Hematopoietic multipotent progenitor cell treated with erythropoietin and hydrocortisone succinate and interleukin-3 and kit ligand, for 17 days (in vitro differentiated cells): Measurements from ENCODE around the gene CPEB2.

Experiments used
- DNase-seq: peaks from one replicate; pipeline ENCODE4 v3.0.0-alpha.2; 2015; ENCODE audit warnings: low spot score

The CPEB2 gene

DNA sequence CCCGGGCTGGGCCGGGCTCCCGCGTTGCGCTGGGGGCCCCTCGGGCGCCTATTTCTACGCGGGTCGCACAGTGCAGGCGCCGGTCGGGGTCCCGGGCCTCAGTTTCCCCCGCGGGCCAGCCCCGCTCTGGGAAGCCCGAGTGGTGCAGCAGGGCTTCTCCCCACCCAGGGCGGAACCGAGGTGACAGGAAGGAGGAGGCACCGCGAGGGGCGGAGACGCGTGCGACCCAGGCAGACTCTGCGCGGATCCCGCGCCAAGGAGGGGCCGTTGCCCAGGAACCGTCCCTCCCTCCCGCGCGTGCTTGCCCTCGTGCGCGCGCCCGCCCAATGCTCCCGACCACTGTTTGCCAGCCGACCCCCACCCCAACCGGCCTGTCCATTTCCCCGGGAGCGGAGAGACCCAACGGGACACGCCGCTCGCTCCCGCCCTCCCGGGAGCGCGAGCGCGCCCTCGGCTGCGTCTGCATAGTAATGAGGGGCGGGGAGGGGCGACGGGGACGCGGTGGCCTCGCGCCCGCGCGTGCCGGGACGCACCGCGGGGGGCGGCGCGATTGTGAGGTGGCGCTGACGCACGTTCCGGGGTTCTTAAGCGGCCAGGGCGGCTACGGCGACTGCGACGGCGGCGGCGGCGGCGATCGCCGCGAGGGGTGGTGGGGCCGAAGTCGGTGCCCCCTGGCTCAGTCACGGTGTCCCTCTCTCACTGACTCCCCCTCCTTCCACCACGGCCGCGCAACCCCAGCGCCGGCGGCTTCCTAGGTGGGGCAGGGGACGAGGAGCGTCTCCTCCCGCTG, at the start of gene CPEB2:
TSS of gene CPEB2 (plus strand) at position 613 of the 790 bp plus-strand sequence. CDS start 193 bp downstream, outside the sequence.
- DNase-seq = peak; percentile 89

DNA sequence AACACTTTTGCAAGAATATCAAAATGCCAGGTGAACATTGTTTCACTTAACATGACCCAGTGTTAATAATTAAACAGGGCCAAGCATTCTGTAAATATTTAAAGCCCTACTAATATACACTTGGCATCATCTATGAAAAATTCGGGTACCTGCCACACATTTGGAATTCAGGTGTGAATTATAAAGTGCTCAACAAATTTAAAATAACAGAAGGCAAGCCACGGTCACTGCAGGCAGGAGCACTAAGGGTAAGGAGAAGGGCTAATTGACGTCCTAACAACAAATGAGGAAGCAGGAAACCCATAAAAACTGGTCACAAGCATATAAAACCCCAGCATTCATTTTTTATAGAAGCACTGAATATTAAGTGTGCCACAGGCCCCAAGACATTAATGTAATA, 43.8 kb upstream of the CPEB2 start:
- DNase-seq = no peak

DNA sequence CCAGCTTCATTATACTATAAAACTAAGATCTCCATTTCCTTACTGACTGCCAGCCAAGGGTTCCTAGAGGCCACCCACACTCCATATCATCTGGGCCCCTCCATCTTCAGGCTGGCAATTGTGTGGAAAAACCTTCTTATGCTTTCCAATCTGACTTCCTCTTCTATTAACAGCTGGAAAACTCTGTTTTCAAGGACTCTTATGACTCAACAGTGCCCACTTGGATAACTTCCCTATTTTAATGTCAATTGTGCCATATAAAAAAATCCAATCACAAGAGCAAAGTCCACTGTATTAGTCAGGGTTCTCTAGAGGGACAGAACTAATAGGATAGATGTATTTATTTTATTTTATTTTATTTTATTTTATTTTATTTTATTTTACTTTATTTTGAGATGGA, 41.0 kb upstream of the CPEB2 start:
- no peak for DNase-seq

DNA sequence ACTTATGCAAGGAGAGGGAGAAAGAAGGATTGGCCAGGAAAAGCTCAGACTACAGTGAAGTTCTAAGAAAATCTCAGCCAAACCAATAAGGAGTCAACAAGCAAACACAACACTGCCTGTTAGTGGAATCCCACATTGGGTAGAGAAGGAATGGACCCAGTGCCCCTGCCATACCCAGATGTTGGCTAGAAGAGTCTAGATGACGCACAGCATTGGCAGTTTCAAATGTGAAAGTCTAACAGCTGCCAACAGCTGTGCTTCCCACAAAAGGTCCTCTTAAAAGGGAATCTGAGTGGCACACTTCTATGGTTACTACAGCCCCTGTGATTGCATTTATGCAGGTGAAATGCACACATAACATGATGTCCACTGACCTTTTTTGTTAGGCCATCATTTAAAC, 37.2 kb upstream of the CPEB2 start:
- DNase-seq = no peak

DNA sequence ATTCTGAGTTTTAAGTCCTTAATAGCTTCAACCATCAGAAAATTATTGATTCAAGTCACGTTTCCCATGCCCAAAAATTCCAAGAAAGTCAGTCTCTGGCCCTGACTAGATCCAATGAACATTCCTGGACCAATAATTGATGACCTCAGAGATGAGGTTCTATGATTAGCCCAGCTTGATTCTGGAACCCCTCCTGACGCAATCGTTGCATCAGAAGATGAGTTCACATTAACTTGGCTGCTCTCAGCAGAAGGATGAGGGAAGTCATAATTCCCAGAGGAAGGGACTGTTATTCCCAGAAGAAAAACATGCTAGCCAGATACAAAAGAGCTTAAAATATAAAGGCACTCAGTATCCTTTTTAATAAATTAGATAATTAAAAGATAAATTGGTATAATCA, 34.3 kb upstream of the CPEB2 start:
- no peak for DNase-seq

DNA sequence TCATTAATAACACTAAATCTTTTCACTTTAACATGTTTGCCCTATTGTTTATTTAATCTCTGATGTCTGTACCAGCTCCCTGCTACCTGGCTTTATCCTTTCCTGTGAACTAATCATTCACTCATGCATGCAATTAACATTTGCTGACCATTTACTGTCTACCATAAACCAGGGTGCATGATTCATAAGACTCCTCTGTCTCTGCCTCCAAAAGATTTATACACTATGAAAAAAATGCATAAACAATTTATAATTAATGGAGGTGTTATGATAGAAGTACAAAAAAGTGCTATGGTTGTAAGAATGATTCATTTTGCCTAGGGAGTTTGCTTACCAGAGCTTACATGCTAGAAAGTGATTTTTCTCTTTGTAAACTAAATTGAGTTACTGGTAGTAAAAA, 24.5 kb upstream of the CPEB2 start:
- DNase-seq = no peak

DNA sequence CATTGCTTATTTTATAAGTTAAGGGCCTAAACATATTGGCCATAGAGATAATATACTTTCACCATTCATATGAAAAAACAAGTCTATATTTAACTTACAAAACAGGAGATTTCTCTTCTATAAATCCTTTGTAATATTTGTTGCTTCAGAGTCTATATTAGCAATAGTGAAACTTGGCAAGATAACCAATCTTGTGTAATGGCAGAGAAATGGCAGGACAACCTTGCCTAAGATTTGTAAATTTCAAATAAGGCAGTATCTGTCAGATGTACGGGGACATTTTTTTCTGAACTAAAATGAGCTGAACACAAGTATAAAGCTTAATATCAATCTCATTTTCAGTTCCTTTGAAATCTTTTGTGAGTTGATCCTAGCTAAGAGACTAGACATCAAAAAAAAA, 17.8 kb upstream of the CPEB2 start:
- no peak for DNase-seq

DNA sequence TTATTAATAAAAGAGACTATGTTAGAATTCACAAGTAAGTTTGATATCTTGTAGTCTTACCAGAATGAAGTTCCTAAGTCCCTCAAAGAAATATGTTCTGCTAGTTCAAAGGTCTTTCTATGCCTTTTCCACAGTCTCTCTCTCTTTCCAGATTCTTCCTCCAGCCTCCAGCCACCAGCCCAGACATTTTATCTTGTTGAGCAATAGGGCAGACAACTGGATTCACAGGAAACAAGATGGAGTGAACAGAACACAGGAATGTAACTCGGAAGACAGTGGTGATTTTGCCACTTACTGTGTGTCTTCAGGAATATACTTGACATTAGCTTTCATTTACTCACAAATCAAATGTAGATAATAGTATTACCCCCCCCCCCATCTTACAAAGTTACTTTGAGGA, 17.1 kb upstream of the CPEB2 start:
- DNase-seq = no peak

DNA sequence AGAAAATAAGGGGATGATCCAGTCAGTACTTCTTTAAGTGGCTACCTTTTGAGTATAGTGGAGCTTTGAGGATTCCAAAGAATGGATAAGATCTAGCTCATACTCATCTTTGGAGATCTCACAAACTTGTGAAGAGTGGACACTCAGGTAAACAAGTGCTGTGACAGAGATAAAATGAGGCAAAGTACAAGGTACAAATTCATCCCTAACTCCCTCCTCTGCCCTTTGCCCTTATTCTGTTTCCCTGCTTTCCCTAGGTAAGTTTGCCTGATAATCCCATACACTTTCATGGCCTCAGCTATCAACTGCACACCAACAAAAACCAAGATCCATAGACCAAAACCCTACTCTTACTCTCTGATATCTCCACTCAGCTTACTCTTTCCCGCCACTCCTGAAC, 16.4 kb upstream of the CPEB2 start:
- no peak for DNase-seq

DNA sequence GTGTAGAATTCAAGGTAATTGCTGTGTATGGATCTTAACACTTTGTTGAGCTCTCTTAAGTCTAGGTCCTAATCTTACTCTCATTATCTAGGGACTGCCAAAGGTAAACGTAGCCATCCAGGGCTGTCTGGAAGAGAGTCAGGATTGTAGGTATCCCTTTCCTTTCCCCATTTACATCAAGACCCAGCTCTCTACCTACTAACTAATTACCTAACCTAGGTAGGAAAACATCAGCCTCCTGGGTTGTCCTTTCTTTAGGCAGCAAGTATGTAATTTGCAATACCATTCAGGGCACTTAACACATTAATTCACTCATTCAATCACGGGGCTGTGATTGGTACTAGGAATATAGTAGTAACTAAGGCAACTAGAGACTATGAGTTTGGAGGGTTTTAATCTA, 15.2 kb upstream of the CPEB2 start:
- DNase-seq = no peak

DNA sequence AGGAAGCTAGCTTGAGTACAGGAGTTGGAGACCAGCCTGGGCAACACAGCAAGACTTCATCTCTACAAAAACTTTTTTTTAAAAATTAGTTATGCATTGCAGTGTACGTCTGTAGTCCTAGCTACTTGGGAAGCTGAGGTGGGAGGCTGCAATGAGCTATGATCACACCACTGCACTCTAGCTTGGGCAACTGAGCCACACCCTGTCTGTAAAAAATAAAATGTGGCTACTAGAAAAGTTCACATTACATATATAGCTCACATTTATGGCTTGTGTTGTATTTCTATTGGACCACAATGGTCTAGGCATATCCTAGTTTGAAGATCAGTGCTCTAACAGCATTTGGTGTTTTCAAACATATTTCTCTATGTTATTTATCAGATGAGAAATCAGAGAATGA, 11.8 kb upstream of the CPEB2 start:
- DNase-seq = no peak

DNA sequence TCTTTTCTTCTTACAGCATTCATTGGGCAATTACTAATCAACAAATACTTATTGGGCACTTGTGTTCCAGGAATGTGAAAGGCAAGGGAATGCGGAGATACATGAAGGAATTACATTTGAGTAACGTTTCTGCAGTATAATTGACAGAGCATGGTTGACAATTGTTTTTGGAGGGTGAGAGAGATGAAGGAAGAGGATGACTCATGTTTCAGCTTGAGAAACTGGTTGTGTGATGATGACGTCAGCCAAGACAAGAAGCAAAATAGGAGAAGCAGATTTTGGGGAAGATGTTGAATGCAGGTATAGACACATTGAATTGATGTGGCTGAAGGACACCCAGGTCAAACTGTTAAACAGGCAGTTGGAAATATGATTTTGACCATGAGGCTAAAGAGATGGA, 8.0 kb upstream of the CPEB2 start:
- no peak for DNase-seq

DNA sequence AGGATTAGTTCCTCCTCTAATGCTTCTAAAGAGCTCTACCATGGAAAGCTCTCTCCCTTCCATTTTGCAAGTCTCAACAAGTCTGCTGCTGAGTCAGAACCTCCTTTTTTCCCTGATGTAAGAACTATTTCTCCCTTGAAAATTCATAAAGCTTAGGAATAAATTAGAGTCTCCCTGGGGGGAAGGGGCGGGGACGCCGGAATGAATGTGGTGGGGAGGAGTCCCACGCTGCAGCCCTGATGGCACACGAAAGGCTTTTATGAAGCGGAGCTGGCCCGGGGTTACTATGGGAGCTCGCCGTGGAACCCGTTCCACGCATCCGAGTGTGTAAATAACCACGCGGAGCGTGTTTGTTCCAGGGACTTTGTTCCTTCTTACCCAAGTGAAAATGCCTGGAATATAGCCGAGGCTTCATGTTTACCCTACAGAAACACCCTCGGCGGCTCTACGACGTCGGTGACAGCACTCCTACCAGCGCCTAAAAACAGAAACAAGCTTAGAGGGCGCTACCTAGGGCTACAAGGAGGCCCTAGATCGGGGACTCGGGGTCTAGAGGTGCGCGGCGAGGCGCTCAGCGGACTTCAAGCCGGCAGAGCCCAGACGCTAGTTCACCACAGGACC, 923 bp upstream of the CPEB2 start:
- peak; percentile 73 for DNase-seq

DNA sequence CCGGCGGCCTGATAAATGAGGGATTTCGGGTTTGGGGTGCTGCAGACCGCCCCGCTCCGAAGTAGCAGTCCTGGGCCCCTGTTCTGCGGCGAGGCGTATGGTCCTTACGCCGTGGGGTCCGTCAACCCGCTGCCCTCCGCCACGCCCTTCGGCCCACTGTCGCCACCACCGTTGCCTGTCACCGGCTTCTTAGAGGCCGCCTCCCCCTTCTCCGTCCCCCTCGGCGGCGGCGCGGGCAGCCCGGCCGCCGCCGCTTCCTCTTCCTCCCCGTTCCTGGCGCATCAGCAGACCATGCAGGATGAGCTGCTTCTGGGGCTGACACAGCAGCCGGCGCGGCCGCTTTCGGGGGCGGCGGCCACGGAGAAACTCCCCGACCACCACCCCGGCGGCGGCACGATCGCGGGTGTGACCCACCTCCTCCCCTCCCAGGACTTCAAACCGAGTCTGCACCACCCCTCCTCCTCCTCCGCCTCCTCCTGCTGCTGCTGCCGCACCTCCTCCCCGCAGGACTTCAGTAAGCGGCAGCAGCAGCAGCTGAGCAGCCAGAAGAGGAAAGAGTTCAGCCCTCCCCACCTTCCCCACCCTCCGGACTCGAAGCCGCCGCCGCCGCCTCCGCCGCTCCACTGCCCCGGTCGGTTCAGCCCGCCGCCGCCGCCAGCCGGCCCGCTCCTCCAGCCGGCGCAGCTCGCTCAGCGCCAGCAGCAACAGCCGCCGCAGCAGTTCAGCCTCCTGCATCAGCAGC, 549 bp downstream of the CPEB2 start:
- DNase-seq = peak; percentile 74

DNA sequence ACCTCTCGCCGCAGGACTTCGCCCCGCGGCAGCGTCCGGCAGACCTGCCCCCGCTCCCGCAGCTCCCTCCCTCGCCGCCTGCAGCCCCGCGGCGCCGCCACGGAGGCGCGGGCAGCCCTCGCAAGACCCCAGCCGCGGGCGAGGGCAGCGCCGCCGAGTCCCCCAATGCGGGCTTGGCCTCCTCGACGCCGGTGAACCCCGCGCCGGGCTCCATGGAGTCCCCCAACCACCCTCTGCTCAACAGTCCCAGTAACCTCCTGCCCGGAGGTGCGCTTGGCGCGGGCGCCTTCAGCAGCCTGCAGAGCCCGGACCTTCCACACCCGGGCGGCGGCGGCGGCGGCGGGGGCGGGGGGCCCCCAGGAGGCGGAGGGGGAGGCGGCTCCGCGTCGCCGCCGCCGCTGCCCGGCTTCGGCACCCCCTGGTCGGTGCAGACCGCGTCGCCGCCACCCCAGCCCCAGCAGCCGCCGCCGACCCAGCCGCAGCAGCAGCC, 1.2 kb downstream of the CPEB2 start:
- peak; percentile 43 for DNase-seq

DNA sequence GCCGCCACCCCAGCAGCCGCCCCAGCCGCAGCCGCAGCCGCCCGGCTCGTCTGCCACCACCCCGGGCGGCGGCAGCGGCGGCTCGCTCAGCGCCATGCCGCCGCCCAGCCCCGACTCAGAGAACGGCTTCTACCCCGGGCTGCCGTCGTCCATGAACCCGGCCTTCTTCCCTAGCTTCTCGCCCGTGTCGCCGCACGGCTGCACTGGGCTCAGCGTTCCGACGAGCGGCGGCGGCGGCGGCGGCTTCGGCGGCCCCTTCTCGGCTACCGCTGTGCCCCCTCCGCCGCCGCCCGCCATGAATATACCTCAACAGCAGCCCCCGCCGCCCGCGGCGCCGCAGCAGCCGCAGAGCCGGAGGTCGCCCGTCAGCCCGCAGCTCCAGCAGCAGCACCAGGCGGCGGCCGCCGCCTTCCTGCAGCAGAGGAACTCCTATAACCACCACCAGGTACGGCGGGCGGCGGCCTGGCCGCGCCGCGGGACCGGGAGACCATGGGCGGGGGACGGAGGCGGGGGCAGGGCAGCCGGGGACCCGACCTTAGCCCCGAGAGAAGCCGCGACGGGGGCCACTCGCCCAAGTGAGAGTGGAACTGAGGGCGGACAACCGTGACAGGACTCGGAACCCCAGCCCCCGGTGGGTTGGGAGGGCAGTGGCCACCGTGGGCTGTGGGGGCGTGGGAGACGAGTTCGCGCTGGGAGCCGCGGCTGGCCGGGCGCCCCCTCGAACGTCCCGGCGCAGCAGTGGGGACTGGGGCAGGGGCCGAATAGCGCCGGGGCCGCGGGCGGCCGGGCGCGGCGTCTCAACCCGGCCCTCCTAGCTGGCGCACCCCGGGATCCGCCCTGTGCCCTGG, 1.8 kb downstream of the CPEB2 start:
- DNase-seq = peak; percentile 51

DNA sequence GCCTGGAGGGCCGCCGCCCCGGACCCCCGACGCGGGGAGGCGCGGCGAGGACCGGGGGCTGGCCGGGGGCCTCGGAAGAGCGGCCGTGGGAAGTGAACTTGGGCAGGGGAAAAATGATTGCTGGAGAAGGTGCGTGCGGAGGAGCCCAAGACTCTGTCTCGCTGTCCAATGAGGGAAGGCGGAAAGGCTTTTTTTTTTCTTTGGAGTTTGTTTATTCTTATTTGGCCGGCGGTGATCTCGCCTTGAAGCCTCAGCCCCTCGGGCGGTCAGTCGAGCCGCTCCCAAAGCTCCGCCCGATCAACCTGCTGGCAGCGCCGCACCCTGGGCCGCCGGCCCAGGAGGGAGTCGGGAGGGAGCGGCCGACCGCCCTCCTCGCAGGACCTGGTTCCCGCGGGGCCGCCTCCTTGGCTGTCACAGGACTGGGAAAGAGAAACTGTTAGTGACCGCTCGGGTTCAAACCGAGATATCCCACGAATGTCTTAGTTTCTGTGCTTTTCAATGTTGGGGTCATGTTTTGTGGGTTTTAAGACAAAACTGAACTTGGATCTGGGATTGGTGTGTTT, 2.5 kb downstream of the CPEB2 start:
- DNase-seq = peak; percentile 78

DNA sequence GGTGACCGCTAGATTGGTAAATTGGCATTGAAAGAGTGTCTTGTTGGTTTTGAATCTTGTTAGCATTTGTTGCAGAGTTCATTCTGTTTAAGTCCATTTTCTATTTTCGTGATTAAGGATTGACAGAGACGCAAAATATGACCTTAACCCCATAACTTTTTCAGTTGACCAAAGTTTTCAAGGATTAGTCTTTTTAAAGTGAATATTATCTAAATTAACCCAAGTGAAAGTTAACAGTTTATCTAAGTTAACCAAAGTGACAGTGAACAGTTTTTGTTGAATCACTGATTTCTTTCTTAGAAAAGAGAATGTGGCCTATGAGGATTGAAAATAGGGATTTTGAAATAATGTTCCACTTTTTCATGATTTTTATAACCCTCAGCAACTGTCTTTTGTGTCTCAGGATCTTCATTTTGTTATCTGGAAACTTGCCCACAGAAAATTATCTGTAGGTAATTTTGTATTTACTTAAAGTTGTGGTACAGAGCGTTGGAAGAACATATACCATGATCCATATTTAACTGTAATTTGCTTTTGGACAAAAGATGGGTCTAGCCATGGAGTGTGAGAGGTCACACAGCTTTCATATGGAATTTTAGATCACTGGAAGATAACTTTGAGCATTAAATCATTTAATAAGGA, 3.3 kb downstream of the CPEB2 start:
- no peak for DNase-seq

DNA sequence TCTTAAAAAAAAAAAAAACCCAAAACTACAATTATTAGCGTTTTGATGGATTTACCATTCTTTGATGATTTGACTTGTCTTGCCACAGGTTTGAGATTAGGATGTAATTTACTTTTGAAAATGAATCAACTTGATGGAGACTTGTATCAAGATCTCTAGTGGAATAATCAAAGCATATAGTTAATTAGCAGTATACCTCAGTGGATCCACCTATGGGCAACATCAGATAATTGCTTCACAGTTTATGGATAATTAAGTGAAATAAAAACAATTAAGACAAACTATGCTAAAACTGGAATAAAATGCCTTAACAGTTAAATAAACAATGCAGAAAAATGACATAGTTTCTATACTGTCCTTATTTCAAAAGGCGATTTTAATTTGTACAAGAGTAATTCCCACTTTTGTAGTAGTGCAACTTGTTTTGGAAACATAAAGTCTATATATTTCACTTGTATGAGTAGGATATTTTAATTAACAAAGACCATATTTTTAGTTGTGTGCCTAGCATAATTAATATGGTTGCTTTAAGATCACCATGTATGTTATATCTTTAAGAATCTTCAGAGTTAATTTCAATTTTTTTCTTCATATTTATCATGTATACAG, 4.2 kb downstream of the CPEB2 start:
- peak; percentile 34 for DNase-seq

DNA sequence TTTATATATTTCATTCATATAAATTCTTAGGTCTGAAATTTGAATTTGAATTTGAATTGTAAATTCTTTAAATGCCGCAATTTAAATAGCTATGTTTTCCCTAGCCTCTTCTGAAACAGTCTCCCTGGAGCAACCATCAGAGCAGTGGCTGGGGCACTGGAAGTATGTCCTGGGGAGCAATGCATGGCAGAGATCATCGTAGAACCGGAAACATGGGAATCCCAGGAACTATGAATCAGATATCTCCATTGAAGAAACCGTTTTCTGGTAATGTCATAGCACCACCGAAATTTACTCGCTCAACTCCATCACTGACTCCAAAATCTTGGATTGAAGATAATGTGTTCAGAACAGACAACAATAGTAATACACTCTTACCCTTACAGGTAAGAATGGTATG, 4.9 kb downstream of the CPEB2 start:
- no peak for DNase-seq
